ENCODE results near the gene RPN2.

RPN2 gene

DNA sequence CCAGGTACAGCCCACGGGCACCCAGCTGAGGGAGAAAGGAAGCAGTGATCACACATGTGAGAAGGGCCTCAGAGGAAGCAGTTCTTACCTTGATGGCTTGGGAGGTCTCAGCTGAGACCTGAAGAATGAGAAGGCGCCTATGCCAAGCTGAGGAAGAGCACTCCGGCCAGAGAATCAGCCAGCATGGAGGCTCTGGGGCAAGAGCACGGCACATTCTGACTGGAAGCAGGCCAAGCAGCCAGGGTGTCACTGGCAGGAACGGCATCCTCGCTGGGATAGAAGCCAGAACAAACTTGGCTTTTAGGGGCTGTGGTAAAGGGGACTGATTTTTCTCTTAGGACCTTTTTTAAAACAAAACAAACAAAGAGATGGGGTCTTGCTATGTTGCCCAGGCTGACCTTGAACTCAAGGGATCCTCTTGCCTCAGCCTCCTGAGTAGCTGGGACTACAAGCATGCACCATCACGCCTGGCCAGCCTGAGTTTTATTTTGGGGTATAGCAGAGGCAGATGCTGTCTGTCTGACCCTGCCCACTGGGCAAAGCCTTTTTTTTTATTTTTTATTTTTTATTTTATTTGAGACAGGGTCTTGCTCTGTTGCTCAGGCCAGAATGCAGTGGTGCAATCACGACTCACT lies 64.9 kb downstream of the RPN2 start:
- no peak for DNase-seq

DNA sequence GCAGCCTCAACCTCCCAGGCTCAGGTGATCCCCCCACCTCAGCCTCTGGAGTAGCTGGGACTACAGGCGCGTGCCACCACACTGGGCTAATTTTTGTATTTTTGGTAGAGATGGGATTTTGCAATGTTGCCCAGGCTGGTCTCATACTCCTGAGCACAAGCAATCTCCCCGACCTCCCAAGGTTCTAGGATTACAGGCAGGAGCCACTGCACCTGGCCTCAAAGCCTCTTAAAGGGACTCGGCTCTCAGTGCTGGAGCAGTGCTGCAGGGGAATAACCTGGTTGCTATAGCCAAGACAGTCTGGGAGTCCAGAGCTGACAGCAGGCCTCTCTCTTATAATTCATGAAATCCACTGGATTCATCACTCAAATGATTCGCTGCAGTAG lies 65.4 kb downstream of the RPN2 start:
- DNase-seq: no peak

GRCh38 chr20:37245216-37246150 lies 66.4 kb downstream of the RPN2 start:
- no peak for DNase-seq

GRCh38 chr20:37246736-37247135 lies 67.6 kb downstream of the RPN2 start:
- no peak for DNase-seq

DNA sequence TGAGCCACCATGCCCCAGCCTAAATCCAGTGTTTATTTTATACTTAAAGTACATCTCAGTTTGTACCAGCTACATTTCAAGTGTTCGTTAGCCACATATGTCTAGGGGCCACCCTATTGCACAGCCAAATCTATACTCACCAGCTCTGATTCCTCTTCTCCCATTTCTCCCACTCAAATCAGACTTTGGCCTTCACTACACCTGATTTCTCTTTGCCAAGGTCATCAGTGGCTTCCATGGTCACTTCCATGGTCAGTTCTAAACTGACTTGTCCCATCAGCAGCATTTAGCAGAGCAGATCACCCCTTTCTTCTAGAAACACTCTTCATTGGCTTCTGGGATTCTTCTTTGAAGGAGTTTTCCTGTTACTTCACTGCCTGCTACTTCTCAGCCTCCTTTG lies 68.4 kb downstream of the RPN2 start:
- DNase-seq: no peak

DNA sequence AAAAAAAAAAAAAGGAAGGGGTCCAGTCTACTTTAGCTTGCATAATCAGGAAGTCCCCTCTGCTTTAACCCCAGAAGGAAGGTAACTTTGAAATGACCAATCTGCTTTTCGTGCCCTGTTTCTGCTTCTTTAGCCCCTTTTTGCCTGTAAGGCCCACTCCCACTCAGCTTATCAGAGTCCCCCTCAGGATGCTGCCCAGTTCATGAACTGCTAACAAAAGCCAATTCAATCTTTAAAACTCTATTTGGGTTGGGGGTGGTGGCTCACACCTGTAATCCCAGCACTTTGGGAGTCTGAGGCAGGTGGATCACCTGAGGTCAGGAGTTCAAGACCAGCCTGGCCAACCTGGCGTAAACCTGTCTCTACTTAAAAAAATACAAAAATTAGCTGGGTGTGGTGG lies 70.2 kb downstream of the RPN2 start:
- no peak for DNase-seq

DNA sequence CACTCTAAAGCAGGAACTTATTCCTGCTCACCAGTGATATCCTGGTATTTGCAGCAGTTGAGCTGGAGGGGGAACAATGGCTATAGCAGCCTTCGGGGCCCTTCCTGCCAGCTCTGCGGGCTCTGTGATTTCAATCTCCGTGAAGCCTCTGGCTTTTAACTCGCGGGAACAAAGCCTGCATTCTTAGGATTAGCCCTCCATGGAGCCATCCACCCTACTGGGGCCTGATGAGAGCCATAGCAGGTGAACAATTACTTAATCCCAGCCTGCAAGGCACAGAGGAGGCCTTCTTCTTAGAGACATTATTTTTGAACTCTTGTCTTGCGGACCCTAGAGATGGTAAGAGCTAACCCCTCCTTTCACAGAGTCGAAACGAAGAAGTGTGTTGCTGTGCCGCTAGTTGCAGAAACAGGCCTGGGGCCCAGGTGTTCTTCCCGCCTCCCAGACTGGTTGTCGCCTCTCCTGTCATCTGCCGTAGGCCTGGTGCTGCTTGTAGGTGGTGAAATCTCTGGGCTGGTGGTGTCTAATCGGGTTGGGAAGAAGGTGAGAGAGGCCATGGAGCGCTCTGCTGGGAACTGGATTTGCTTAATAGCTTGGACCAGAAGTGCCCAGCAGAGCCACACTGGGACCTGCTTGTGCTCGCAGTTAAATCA lies 72.8 kb downstream of the RPN2 start:
- no peak for DNase-seq

- no peak for DNase-seq
Measured at GRCh38 chr20:37253087-37253486, 74.0 kb downstream of the RPN2 start.

GRCh38 chr20:37254114-37254878 lies 75.2 kb downstream of the RPN2 start:
- DNase-seq: no peak

DNA sequence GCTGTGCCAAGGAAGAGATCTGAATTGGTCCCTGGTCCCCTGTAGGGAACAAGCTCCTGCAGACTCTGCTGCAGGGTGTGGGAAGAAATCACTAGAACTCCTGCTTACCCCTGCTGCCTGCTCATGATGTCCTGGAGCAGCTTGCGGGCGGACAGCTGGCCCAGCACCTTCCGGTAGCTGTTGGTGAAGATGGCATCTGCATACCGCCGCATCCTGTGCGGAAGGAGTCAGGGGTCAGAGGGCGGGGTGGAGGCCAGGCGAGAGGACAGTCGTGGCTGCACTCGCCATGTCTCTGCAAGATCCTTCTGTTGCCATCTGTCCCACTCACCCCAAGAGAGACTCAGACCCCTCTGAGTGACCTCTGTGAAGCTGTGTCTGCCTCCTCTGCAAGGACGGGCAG lies 77.2 kb downstream of the RPN2 start:
- no peak for DNase-seq

GRCh38 chr20:37257530-37257929 lies 78.4 kb downstream of the RPN2 start:
- no peak for DNase-seq

GRCh38 chr20:37257988-37258387 lies 78.9 kb downstream of the RPN2 start:
- DNase-seq: no peak

- no peak for DNase-seq
Measured at GRCh38 chr20:37259031-37259430, 79.9 kb downstream of the RPN2 start.

DNA sequence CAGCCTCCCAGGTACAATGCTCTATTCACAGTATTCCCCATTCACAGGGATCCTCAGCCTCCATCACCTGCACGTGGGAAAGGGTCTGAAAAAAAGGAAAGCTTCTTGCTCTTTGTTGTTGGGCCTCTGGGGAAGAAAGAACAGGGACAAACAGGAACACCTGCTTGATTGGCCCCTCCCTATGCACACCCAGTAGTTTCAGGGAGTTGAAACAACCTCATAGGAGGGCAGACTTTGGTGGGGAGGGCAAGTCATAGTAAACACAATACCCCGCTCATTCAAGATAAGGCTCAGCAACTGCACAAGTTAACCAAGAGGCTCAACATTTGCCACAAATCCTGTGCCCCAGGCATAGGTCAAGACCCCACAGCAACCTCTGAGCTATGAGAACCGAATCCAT lies 80.7 kb downstream of the RPN2 start:
- DNase-seq: no peak

- no peak for DNase-seq
Measured at GRCh38 chr20:37260923-37261322, 81.8 kb downstream of the RPN2 start.

DNA sequence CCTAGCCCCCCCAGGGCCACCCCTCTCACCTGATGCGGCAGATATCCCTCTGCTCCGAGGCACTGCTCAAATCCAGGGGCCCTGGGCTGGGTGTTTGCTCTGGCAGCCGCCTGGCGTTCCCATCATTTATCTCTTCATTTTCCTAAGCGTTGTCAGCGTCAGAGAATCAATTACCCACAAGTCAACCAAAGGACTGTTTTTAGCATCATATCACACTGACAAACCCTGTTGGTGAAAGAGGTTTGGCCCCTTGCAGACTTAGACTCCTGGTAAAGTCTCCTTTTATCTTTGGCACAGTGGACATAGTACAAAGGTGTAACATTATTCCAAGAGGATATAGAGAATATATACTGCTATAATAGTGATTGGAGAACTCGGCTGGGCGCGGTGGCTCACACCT lies 82.6 kb downstream of the RPN2 start, which contains the start of gene GHRH:
Gene GHRH (minus strand): TSS at position 101 of the 400 bp plus-strand sequence. CDS start 4,925 bp downstream, outside the sequence.
- DNase-seq: no peak

DNA sequence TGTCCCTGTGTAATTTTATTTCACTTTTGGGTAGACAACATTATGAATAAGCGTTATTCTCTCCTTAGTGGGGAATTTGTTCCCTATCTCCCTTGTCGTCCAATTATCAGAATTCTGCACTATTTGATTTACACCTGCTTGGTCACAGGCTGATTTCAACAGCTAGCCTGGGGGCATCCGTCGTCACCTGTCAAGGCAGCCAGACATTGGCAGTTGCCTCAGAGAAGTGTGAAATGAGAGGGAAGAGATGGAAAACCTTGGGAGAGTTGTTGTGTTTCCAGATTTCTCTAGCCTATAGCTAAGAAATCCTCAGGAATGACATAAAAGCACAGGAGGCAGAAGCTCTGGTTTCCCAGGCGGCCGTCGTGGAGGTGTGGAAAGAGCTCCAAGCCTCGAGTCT lies 83.4 kb downstream of the RPN2 start:
- no peak for DNase-seq

- DNase-seq: no peak
Measured at GRCh38 chr20:37263686-37264085, 84.6 kb downstream of the RPN2 start.

- peak in 1 of 2 donors; percentile 32 for DNase-seq
Measured at GRCh38 chr20:37265152-37265551, 86.0 kb downstream of the RPN2 start.

- no peak for DNase-seq
Measured at GRCh38 chr20:37266940-37267666, 88.0 kb downstream of the RPN2 start.

- no peak for DNase-seq
Measured at GRCh38 chr20:37267667-37268313, 88.7 kb downstream of the RPN2 start.

Measured in CD4-positive, alpha-beta T cell treated with Interferon alpha-2 for 1 hour (primary cell).